ENCODE results near the gene EFCAB11.

EFCAB11 gene

GRCh38 chr14:89760086-89760485 lies 194.4 kb downstream of the EFCAB11 start:
- DNase-seq = no peak

GRCh38 chr14:89757313-89757939 lies 197.1 kb downstream of the EFCAB11 start:
- no peak for DNase-seq

DNA sequence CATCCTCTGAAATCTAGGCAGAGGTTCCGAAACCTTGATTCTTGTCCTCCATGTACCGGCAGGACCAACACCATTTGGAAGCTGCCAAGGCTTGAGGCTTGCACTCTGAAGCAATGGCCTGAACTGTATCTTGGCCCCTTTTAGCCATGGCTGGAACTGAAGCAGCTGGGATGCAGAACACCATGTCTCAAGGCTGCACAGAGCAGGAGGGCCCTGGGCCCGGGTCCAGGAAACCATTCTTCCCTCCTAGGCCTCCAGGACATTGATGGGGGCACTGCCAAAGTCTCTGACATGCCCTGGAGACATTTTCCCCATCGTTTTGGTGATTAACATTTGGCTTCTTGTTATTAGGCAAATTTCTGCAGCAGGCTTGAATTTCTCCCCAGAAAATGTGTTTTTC lies 198.7 kb downstream of the EFCAB11 start:
- no peak for DNase-seq

DNA sequence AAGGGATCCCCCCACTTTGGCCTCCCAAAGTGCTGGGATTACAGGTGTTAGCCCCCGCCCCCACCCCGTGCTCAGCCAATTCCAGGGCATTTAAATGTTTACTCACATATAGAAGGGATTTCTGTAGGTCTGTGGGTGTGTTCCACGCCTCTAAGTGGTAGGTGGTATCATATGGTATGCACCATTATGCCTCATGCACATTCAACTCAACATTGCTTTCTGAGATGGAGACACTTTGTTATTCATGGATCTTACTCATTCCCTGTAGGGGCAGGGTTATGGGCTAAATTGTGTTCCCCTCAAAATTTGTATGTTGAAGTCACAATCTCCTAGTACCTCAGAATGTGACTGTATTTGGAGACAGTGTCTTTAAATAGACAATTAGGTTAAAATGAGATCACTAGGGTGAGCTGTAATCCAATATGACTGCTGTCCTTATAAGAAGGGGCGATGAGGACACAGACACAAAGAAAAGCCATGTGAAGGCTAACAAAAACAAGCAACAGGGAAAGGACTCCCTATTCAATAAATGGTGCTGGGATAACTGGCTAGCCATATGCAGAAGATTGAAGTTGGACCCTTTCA lies 200.6 kb downstream of the EFCAB11 start:
- DNase-seq = no peak

DNA sequence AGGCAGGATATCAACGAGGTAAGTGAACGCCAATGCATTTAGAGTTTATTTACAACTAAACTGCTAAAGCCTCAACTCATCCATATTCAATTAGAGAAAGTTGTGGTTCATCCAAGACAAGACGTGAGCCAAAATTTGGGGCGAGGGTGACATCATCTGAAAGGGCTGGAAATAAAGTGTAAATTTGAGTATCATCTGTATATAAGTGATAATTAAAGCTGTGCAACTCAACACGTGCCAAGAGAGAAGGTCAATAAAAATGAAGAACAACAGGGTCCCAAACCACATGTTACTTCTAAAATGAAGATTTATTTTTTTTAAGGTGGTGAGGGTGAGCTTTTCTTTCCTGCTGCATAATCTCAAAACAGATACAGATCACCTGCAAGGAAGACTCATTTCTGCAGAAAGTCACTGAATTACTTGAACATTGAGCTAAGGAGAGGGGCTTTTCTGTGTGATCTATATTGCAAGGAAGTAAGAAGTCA lies 203.6 kb downstream of the EFCAB11 start:
- DNase-seq = no peak

- no peak for DNase-seq
Observed at GRCh38 chr14:89750281-89750755, 204.2 kb downstream of the EFCAB11 start.

GRCh38 chr14:89748004-89748403 lies 206.5 kb downstream of the EFCAB11 start:
- no peak for DNase-seq

- no peak for DNase-seq
Observed at GRCh38 chr14:89747126-89747525, 207.4 kb downstream of the EFCAB11 start.

- DNase-seq = no peak
Observed at GRCh38 chr14:89746654-89747053, 207.9 kb downstream of the EFCAB11 start.

DNA sequence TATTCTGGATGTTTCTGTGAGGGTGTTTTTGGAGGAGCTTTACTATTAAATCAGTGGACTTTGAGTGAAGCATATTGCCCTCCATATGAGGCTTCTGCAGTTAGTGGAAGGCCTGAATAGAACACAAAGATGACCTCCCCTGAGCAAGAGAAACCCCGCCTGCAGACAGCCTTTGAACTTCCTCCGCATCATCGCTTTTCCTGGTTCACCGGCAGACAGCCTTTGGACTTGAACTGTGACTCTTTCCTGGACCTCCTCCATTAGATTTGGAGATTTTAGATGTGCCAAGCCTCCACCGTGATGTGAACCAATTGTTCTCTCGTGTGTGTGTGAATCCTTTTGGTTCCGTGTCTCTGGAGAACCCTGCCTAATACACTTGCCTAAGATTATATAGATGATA lies 208.4 kb downstream of the EFCAB11 start:
- no peak for DNase-seq
